ENCODE measurements around the gene GALNT2.

Gene GALNT2

GRCh38 chr1:230274254-230274653 is 207.2 kb downstream of the GALNT2 start:
- no peak for DNase-seq
- TF ChIP-seq CTCF (IDR thresholded peaks at IDR 0.05; ENCODE audit: low read depth, low read length, missing control alignments) = no peak
- in situ Hi-C loops (cut with HindIII; ENCODE audit: low pct_ligation_motif_present, low sequenced_read_pairs) = no loop called here
- no peaks in the 10 kb centered on the region for H3K27me3 ChIP-seq (replicated peaks)
- H3K36me3 ChIP-seq (replicated peaks) = peaks cover 18% of the 10 kb centered on the region
- no peak overlapping the region for H3K4me3 ChIP-seq (ENCODE audit: low read depth, low read length)
- H3K27ac ChIP-seq = no peak overlapping the region

- Histone ChIP-seq H3K27me3 (replicated peaks) (no peaks in the 10 kb centered on the region), H3K4me3 (ENCODE audit: low read depth, low read length) (no peak overlapping the region), H3K36me3 (replicated peaks) (peaks cover 25% of the 10 kb centered on the region), H3K27ac (no peak overlapping the region)
- in situ Hi-C loops (cut with HindIII; ENCODE audit: low pct_ligation_motif_present, low sequenced_read_pairs) = no loop called here
- TF ChIP-seq CTCF (IDR thresholded peaks at IDR 0.05; ENCODE audit: low read depth, low read length, missing control alignments) = no peak
- DNase-seq = no peak
Observed at GRCh38 chr1:230276401-230276800, 209.4 kb downstream of the GALNT2 start.

GRCh38 chr1:230277201-230278025 is 210.4 kb downstream of the GALNT2 start:
- Histone ChIP-seq H3K4me3 (ENCODE audit: low read depth, low read length) (no peak overlapping the region), H3K27ac (no peak overlapping the region), H3K36me3 (replicated peaks) (peaks cover 24% of the 10 kb centered on the region), H3K27me3 (replicated peaks) (no peaks in the 10 kb centered on the region)
- no peak for DNase-seq
- peak; percentile 14 for TF ChIP-seq CTCF (IDR thresholded peaks at IDR 0.05; ENCODE audit: low read depth, low read length, missing control alignments)
- in situ Hi-C loops (cut with HindIII; ENCODE audit: low pct_ligation_motif_present, low sequenced_read_pairs) = no loop called here

- no peak overlapping the region for H3K27ac ChIP-seq
- no peak for DNase-seq
- H3K36me3 ChIP-seq (replicated peaks) = peaks cover 24% of the 10 kb centered on the region
- H3K27me3 ChIP-seq (replicated peaks) = no peaks in the 10 kb centered on the region
- TF ChIP-seq CTCF (IDR thresholded peaks at IDR 0.05; ENCODE audit: low read depth, low read length, missing control alignments) = no peak
- in situ Hi-C loops (cut with HindIII; ENCODE audit: low pct_ligation_motif_present, low sequenced_read_pairs) = no loop called here
- H3K4me3 ChIP-seq (ENCODE audit: low read depth, low read length) = no peak overlapping the region
Observed at GRCh38 chr1:230278376-230278775, 211.3 kb downstream of the GALNT2 start.

GRCh38 chr1:230278871-230279582 is 212.0 kb downstream of the GALNT2 start:
- TF ChIP-seq CTCF (IDR thresholded peaks at IDR 0.05; ENCODE audit: low read depth, low read length, missing control alignments) = no peak
- no peak for DNase-seq
- H3K27me3 ChIP-seq (replicated peaks) = no peaks in the 10 kb centered on the region
- H3K27ac ChIP-seq = no peak overlapping the region
- H3K36me3 ChIP-seq (replicated peaks) = peaks cover 24% of the 10 kb centered on the region
- no peak overlapping the region for H3K4me3 ChIP-seq (ENCODE audit: low read depth, low read length)
- in situ Hi-C loops (cut with HindIII; ENCODE audit: low pct_ligation_motif_present, low sequenced_read_pairs) = no loop called here
